Raji (cell line): ENCODE results near the gene ATP2B3.

Experiments used
- POLR2A ChIP-seq: IDR thresholded peaks from 2 replicates; pipeline ENCODE4 v1.6.1; 2011; ENCODE audit warnings: low read depth, low read length, control low read depth; ENCODE audit not compliant: insufficient read depth

ATP2B3 gene

GRCh38 chrX:153628129-153628528 lies 110.7 kb downstream of the ATP2B3 start:
- TF ChIP-seq POLR2A = no peak

- TF ChIP-seq POLR2A = no peak
Measured at GRCh38 chrX:153628665-153629064, 111.2 kb downstream of the ATP2B3 start.

GRCh38 chrX:153631346-153631745 lies 113.9 kb downstream of the ATP2B3 start:
- TF ChIP-seq POLR2A = no peak

GRCh38 chrX:153631907-153632594 lies 114.6 kb downstream of the ATP2B3 start:
- TF ChIP-seq POLR2A = no peak
